IMR-90 (cell line): Measurements from ENCODE around the gene CCSER1. TPM values are rescaled to one million over a fixed set of nuclear protein-coding genes. Genes with fewer than 3 reads are reported as not detected.

Experiments used
- ATAC-seq: fragments of 200-7000 bp; cut with Tn5 transposase; 2 replicates; pipeline ENCODE4 v1.9.1; 2020; ENCODE audit warnings: low read depth, mild to moderate bottlenecking, moderate library complexity
- BruUV-seq: library from RNA; stranded (reverse); fragments of 400-500 nt; replicated peaks from 2 replicates; lab custom pipeline; 2021; lab: Mats Ljungman, UMichigan
- CTCF ChIA-PET: fragments of 300-600 bp; formaldehyde crosslinking; extraction: SDS; loops from one replicate; lab custom pipeline; 2021; ENCODE audit warnings: antibody characterized with exemption; lab: Yijun Ruan, JAX
- POLR2A ChIA-PET: fragments of 300-600 bp; sonication (Branson Sonifier 250); formaldehyde crosslinking; loops from one replicate; lab custom pipeline; 2022; ENCODE audit warnings: antibody characterized with exemption; ENCODE audit not compliant: unreplicated experiment; lab: Charles Lee
- DNase-seq: peaks from one replicate; pipeline ENCODE4 v3.0.0; 2013
- H2AFZ ChIP-seq: replicated peaks from 2 replicates; pipeline ENCODE3; 2013; ENCODE audit warnings: low read length, mild to moderate bottlenecking; ENCODE audit not compliant: poor library complexity
- H2AK5ac ChIP-seq: 2 replicates; pipeline ENCODE4 v1.6.1; 2013; ENCODE audit warnings: low read depth, low read length, inconsistent platforms
- H2AK9ac ChIP-seq: replicated peaks from 2 replicates; pipeline ENCODE3; 2013; ENCODE audit warnings: mild to moderate bottlenecking, low read depth, low read length, moderate library complexity; ENCODE audit not compliant: poor library complexity
- H2BK120ac ChIP-seq: 2 replicates; pipeline ENCODE4 v1.6.1; 2013; ENCODE audit warnings: low read depth, low read length, inconsistent platforms
- H2BK15ac ChIP-seq: 3 replicates; pipeline ENCODE4 v1.6.1; 2013; ENCODE audit warnings: low read depth, low read length, inconsistent platforms
- H2BK20ac ChIP-seq: 2 replicates; pipeline ENCODE4 v1.6.1; 2013; ENCODE audit warnings: low read depth, mild to moderate bottlenecking, inconsistent platforms, low read length, moderate library complexity
- H2BK5ac ChIP-seq: 2 replicates; pipeline ENCODE4 v1.6.1; 2013; ENCODE audit warnings: mild to moderate bottlenecking, low read depth, low read length, inconsistent platforms; ENCODE audit not compliant: poor library complexity, severe bottlenecking
- H3K14ac ChIP-seq: replicated peaks from 2 replicates; pipeline ENCODE4 v1.6.1; 2013; ENCODE audit warnings: low read depth, low read length, inconsistent platforms
- H3K18ac ChIP-seq: 2 replicates; pipeline ENCODE4 v1.6.1; 2013; ENCODE audit warnings: low read depth, low read length, control low read depth
- H3K23ac ChIP-seq: 2 replicates; pipeline ENCODE4 v1.6.1; 2013; ENCODE audit warnings: low read depth, low read length, inconsistent platforms
- H3K27ac ChIP-seq: 2 replicates; pipeline ENCODE4 v1.5.1; 2013; ENCODE audit warnings: mild to moderate bottlenecking, control low read depth, low read length; ENCODE audit not compliant: insufficient read depth
- H3K27me3 ChIP-seq: 2 replicates; pipeline ENCODE4 v1.6.1; 2013; ENCODE audit warnings: low read length; ENCODE audit not compliant: control insufficient read depth, insufficient read depth
- H3K36me3 ChIP-seq: 2 replicates; pipeline ENCODE4 v1.6.1; 2013; ENCODE audit warnings: low read length, mixed read lengths; ENCODE audit not compliant: control insufficient read depth, insufficient read depth
- H3K4ac ChIP-seq: 2 replicates; pipeline ENCODE4 v1.6.1; 2013; ENCODE audit warnings: low read depth, low read length, inconsistent platforms
- H3K4me1 ChIP-seq: 2 replicates; pipeline ENCODE4 v1.6.1; 2013; ENCODE audit warnings: low read length, mixed read lengths; ENCODE audit not compliant: control insufficient read depth, insufficient read depth
- H3K4me2 ChIP-seq: 2 replicates; pipeline ENCODE4 v1.6.1; 2013; ENCODE audit warnings: low read depth, mild to moderate bottlenecking, control low read depth, low read length, moderate library complexity
- H3K4me3 ChIP-seq: 2 replicates; pipeline ENCODE4 v1.5.1; 2013; ENCODE audit warnings: low read depth, mild to moderate bottlenecking, control low read depth, low read length, moderate library complexity; ENCODE audit not compliant: insufficient read depth
- H3K56ac ChIP-seq: 2 replicates; pipeline ENCODE4 v1.6.1; 2013; ENCODE audit warnings: low read length, inconsistent platforms; ENCODE audit not compliant: insufficient read depth; ENCODE audit errors: extremely low read depth
- H3K79me1 ChIP-seq, 2 experiments: 2 replicates each; pipeline ENCODE4 v1.6.1; 2013; ENCODE audit warnings: low read length in 2 of 2, inconsistent platforms in 1 of 2, low read depth in 1 of 2
- H3K9ac ChIP-seq: 2 replicates; pipeline ENCODE4 v1.6.1; 2013; ENCODE audit warnings: low read depth, low read length, control low read depth
- H3K9me1 ChIP-seq: 2 replicates; pipeline ENCODE4 v1.6.1; 2013; ENCODE audit warnings: low read length, inconsistent platforms; ENCODE audit not compliant: insufficient read depth
- H3K9me3 ChIP-seq: 2 replicates; pipeline ENCODE4 v1.6.1; 2013; ENCODE audit warnings: low read length; ENCODE audit not compliant: control insufficient read depth, insufficient read depth
- H4K20me1 ChIP-seq: 2 replicates; pipeline ENCODE4 v1.6.1; 2013; ENCODE audit warnings: low read length, inconsistent platforms; ENCODE audit not compliant: insufficient read depth
- H4K5ac ChIP-seq: 2 replicates; pipeline ENCODE4 v1.6.1; 2013; ENCODE audit warnings: mild to moderate bottlenecking, low read depth, low read length, control low read depth
- H4K8ac ChIP-seq, 2 experiments: 2 replicates each; pipeline ENCODE4 v1.6.1; 2013; ENCODE audit warnings: low read depth in 2 of 2, low read length in 2 of 2, control low read depth in 1 of 2, inconsistent platforms in 1 of 2
- H4K91ac ChIP-seq: 2 replicates; pipeline ENCODE4 v1.6.1; 2013; ENCODE audit warnings: low read depth, low read length, inconsistent platforms; ENCODE audit not compliant: insufficient read depth
- BHLHE40 ChIP-seq: fragments of 150-350 bp; IDR thresholded peaks from 2 replicates; pipeline ENCODE4 v1.6.1; 2016; ENCODE audit warnings: mild to moderate bottlenecking, low read depth, low read length
- CEBPB ChIP-seq: IDR thresholded peaks from 2 replicates; pipeline ENCODE4 v1.6.1; 2012; ENCODE audit warnings: low read depth, low read length, improper control_type of control experiment
- CHD1 ChIP-seq: IDR thresholded peaks from 2 replicates; pipeline ENCODE4 v1.6.1; 2012; ENCODE audit warnings: low read depth, low read length, improper control_type of control experiment
- ELK1 ChIP-seq: fragments of 150-350 bp; IDR thresholded peaks from 2 replicates; pipeline ENCODE4 v1.6.1; 2016; ENCODE audit warnings: low read depth, mild to moderate bottlenecking, low read length, moderate library complexity, borderline replicate concordance
- FOS ChIP-seq: fragments of 150-350 bp; IDR thresholded peaks from 2 replicates; pipeline ENCODE4 v1.6.1; 2016; ENCODE audit warnings: low read depth, low read length
- MAFK ChIP-seq: IDR thresholded peaks from 2 replicates; pipeline ENCODE4 v1.6.1; 2012; ENCODE audit warnings: low read depth, low read length, improper control_type of control experiment
- MAZ ChIP-seq: IDR thresholded peaks from 2 replicates; pipeline ENCODE4 v1.6.1; 2012; ENCODE audit warnings: low read depth, mild to moderate bottlenecking, low read length, improper control_type of control experiment, moderate library complexity, borderline replicate concordance
- NFE2L2 ChIP-seq: fragments of 150-350 bp; IDR thresholded peaks from 2 replicates; pipeline ENCODE4 v1.6.1; 2016; ENCODE audit warnings: low read depth, mild to moderate bottlenecking, low read length
- POLR2A ChIP-seq: IDR thresholded peaks from 2 replicates; pipeline ENCODE4 v1.6.1; 2012; ENCODE audit warnings: mild to moderate bottlenecking, low read depth, low read length
- RAD21 ChIP-seq: IDR thresholded peaks from 2 replicates; pipeline ENCODE4 v1.6.1; 2012; ENCODE audit warnings: low read length, improper control_type of control experiment
- RCOR1 ChIP-seq: IDR thresholded peaks from 2 replicates; pipeline ENCODE4 v1.6.1; 2012; ENCODE audit warnings: mild to moderate bottlenecking, low read length, improper control_type of control experiment; ENCODE audit not compliant: insufficient replicate concordance
- RFX5 ChIP-seq: IDR thresholded peaks from 2 replicates; pipeline ENCODE4 v1.8.0; 2012; ENCODE audit warnings: low read depth, mild to moderate bottlenecking, low read length, moderate library complexity
- SMC3 ChIP-seq: fragments of 150-350 bp; IDR thresholded peaks from 2 replicates; pipeline ENCODE4 v1.6.1; 2016; ENCODE audit warnings: low read depth, mild to moderate bottlenecking, antibody characterized with exemption, low read length, moderate library complexity
- WGBS, 2 experiments: methylation state at CpG; one replicate each; pipeline versions ENCODE4 v1.1.5 to v1.1.7; 2013; ENCODE audit warnings: missing lambda C conversion rate in 2 of 2; ENCODE audit not compliant: insufficient read length in 1 of 2; ENCODE audit errors: extremely low coverage in 2 of 2; 5-methylcytosine and 5-hydroxymethylcytosine counted together
- dilution Hi-C: fragments of 300-500 bp; cut with HindIII; formaldehyde crosslinking; loops from one replicate; pipeline ENCODE4 v1.14.3; 2018; ENCODE audit warnings: low sequenced_read_pairs; ENCODE audit not compliant: unreplicated experiment
- in situ Hi-C: fragments of 300-500 bp; cut with MboI; formaldehyde crosslinking; loops from 3 replicates; pipeline ENCODE4 v1.14.3; 2019; ENCODE audit warnings: low sequenced_read_pairs, inconsistent platforms, mixed read lengths
- intact Hi-C: fragments of 100-400 bp; cut with micrococcal nuclease; formaldehyde crosslinking; loops from 2 replicates; pipeline ENCODE4 v1.10.0; 2022
- polyA plus RNA-seq, 3 experiments: library from polyadenylated mRNA; depleted of rRNA; stranded (reverse); fragments of >200 nt; gene quantifications; 2 replicates each; pipeline ENCODE4 v1.2.3, GENCODE V29; 2012; ENCODE audit warnings: low replicate concordance in 1 of 3
- total RNA-seq: library from RNA; depleted of rRNA; stranded (reverse); fragments of >200 nt; gene quantifications from 2 replicates; pipeline ENCODE4 v1.2.3, GENCODE V29; 2012

The CCSER1 gene
- total and polyA plus RNA-seq, 2 of the 4 experiments (the other 2 are of a cell fraction): not detected

GRCh38 chr4:90281541-90282355 is 154.6 kb downstream of the CCSER1 start:
- ATAC-seq: no peak
- no peak for DNase-seq
- H3K23ac ChIP-seq: no peak overlapping the region
- H3K4me3 ChIP-seq: no peak overlapping the region
- no peaks in the 10 kb centered on the region for H3K79me1 ChIP-seq
- BruUV-seq: no TSS peak
- no peak overlapping the region for H4K8ac ChIP-seq
- in situ Hi-C loops (loop anchor here (25.0 kb wide), 1 partner anchor 269 kb away; no protein-coding TSS in a partner anchor), intact Hi-C loops (no loop called here), dilution Hi-C loops (no loop called here)
- no CpG with 5 or more reads among the region's 5 CpGs for WGBS, 2 experiments
- no peaks in the 10 kb centered on the region for H3K36me3 ChIP-seq
- no peak overlapping the region for H4K5ac ChIP-seq
- no peak overlapping the region for H2AK5ac ChIP-seq
- no peak overlapping the region for H2AFZ ChIP-seq
- no peak overlapping the region for H3K9ac ChIP-seq
- H2BK120ac ChIP-seq: no peak overlapping the region
- H3K9me1 ChIP-seq: no peaks in the 10 kb centered on the region
- H3K27ac ChIP-seq: no peak overlapping the region
- no peaks in the 10 kb centered on the region for H4K20me1 ChIP-seq
- H2BK5ac ChIP-seq: no peak overlapping the region
- no peak overlapping the region for H3K56ac ChIP-seq
- no peak overlapping the region for H3K4ac ChIP-seq
- H3K18ac ChIP-seq: no peak overlapping the region
- TF ChIP-seq RFX5 (no peak), NFE2L2 (no peak), POLR2A (no peak), CHD1 (no peak), SMC3 (no peak), ELK1 (no peak), FOS (no peak), RAD21 (no peak), CEBPB (no peak), MAFK (no peak), MAZ (no peak), BHLHE40 (no peak), RCOR1 (no peak)
- H3K9me3 ChIP-seq: no peaks in the 10 kb centered on the region
- no peak overlapping the region for H2BK20ac ChIP-seq
- no peak overlapping the region for H3K4me2 ChIP-seq
- ChIA-PET CTCF (no interaction called here), POLR2A (no interaction called here)
- H4K91ac ChIP-seq: no peak overlapping the region
- H2BK15ac ChIP-seq: no peak overlapping the region
- no peak overlapping the region for H2AK9ac ChIP-seq
- H3K27me3 ChIP-seq: no peaks in the 10 kb centered on the region
- no peaks in the 10 kb centered on the region for H3K4me1 ChIP-seq
- H3K14ac ChIP-seq: no peak overlapping the region
